CD4-positive, alpha-beta T cell (primary cell): ENCODE measurements around the gene PLCB1. TPM values are rescaled to one million over a fixed set of nuclear protein-coding genes. Genes with fewer than 3 reads are reported as not detected.

Experiments used
- ATAC-seq: fragments of 200-7000 bp; cut with Tn5 transposase; one replicate; pipeline ENCODE4 v1.10.0; 2022; ENCODE audit warnings: mild to moderate bottlenecking; ENCODE audit not compliant: poor library complexity
- CTCF ChIA-PET: fragments of 350-600 bp; sonication (Branson Sonifier 250); formaldehyde crosslinking; loops from one replicate; lab custom pipeline; 2021; ENCODE audit warnings: antibody characterized with exemption, inconsistent platforms; lab: Charles Lee
- POLR2A ChIA-PET: fragments of 350-600 bp; sonication (Branson Sonifier 250); formaldehyde crosslinking; loops from one replicate; lab custom pipeline; 2021; ENCODE audit warnings: antibody characterized with exemption, inconsistent platforms; lab: Charles Lee
- DNase-seq, 14 experiments: peaks; one replicate each; pipeline ENCODE4 v3.0.0-alpha.2; 2013 to 2020; ENCODE audit warnings: mixed read lengths in 2 of 14
- H3K27ac ChIP-seq, 2 donors: one replicate each; pipeline versions ENCODE4 v1.5.1 to v1.7.0; 2013; ENCODE audit warnings: low read length in 2 of 2, low read depth in 1 of 2, mild to moderate bottlenecking in 1 of 2
- H3K27me3 ChIP-seq, 2 experiments: 1 replicate in 1 of 2; 2 replicates in 1 of 2; pipeline versions ENCODE4 v1.6.1 to v1.7.0; 2013; ENCODE audit warnings: low read length in 2 of 2, control low read depth in 1 of 2, mild to moderate bottlenecking in 1 of 2, moderate library complexity in 1 of 2; ENCODE audit not compliant: insufficient read depth in 2 of 2, control insufficient read depth in 1 of 2
- H3K36me3 ChIP-seq: one replicate; pipeline ENCODE4 v1.6.1; 2013; ENCODE audit warnings: low read length, control low read depth; ENCODE audit not compliant: insufficient read depth
- H3K4me1 ChIP-seq: one replicate; pipeline ENCODE4 v1.6.1; 2013; ENCODE audit warnings: low read length, control low read depth; ENCODE audit not compliant: insufficient read depth
- H3K4me3 ChIP-seq: one replicate; pipeline ENCODE4 v1.5.1; 2013; ENCODE audit warnings: mild to moderate bottlenecking, low read length, moderate library complexity
- H3K9me3 ChIP-seq, 2 experiments: 1 replicate in 1 of 2; 2 replicates in 1 of 2; pipeline versions ENCODE4 v1.6.1 to v1.7.0; 2013; ENCODE audit warnings: low read length in 2 of 2, mild to moderate bottlenecking in 2 of 2, control low read depth in 1 of 2, moderate library complexity in 1 of 2; ENCODE audit not compliant: control insufficient read depth in 1 of 2, insufficient read depth in 1 of 2
- H3K27ac Mint-ChIP-seq: one replicate; pipeline ENCODE4 v1.8.0; 2020; ENCODE audit warnings: mixed read lengths
- H3K27me3 Mint-ChIP-seq: one replicate; pipeline ENCODE4 v1.8.0; 2021; ENCODE audit warnings: mixed read lengths
- H3K36me3 Mint-ChIP-seq: one replicate; pipeline ENCODE4 v1.8.0; 2021; ENCODE audit warnings: low read depth, mixed read lengths
- H3K4me1 Mint-ChIP-seq: one replicate; pipeline ENCODE4 v1.8.0; 2021; ENCODE audit warnings: low read depth, mixed read lengths
- H3K4me3 Mint-ChIP-seq: one replicate; pipeline ENCODE4 v1.8.0; 2020; ENCODE audit warnings: mild to moderate bottlenecking, mixed read lengths
- H3K9me3 Mint-ChIP-seq: one replicate; pipeline ENCODE4 v1.8.0; 2020; ENCODE audit warnings: mixed read lengths
- CTCF ChIP-seq: fragments of 200-600 bp; IDR thresholded peaks from one replicate; pipeline ENCODE4 v1.8.0; 2022; ENCODE audit warnings: antibody characterized with exemption, mild to moderate bottlenecking
- intact Hi-C, 2 experiments: fragments of 100-400 bp; cut with DNase I in 1 of 2; cut with micrococcal nuclease in 1 of 2; formaldehyde crosslinking; loops; one replicate each; pipeline versions ENCODE4 v1.15.1 to v1.9.0; 2023 to 2025; cut with DNase I, micrococcal nuclease
- total RNA-seq, 174 experiments: library from RNA in 2 of 174; stranded (reverse) in 2 of 174; gene quantifications; one replicate each; pipeline ENCODE4 v1.2.3 and lab custom pipeline; 2021 to 2026

Gene PLCB1
- total RNA-seq, 2 experiments from 2014 or later: 3.8 to 5.6 TPM

GRCh38 chr20:8317448-8317847 lies 185.4 kb downstream of the PLCB1 start:
- no peak overlapping the region for H3K4me3 ChIP-seq
- CTCF ChIA-PET: no interaction called here
- POLR2A ChIA-PET: no interaction called here
- H3K9me3 Mint-ChIP-seq: no peaks in the 10 kb centered on the region
- no peak overlapping the region for H3K27ac Mint-ChIP-seq
- DNase-seq (no peak), ATAC-seq (no peak)
- no peak overlapping the region for H3K27ac ChIP-seq
- H3K27me3 Mint-ChIP-seq: no peaks in the 10 kb centered on the region
- no peaks in the 10 kb centered on the region for H3K36me3 ChIP-seq
- no peaks in the 10 kb centered on the region for H3K27me3 ChIP-seq
- TF ChIP-seq CTCF: no peak
- no peaks in the 10 kb centered on the region for H3K36me3 Mint-ChIP-seq
- H3K4me1 Mint-ChIP-seq: no peaks in the 10 kb centered on the region
- no peaks in the 10 kb centered on the region for H3K9me3 ChIP-seq
- no peak overlapping the region for H3K4me3 Mint-ChIP-seq
- intact Hi-C loops: no loop called here
- H3K4me1 ChIP-seq: no peaks in the 10 kb centered on the region

GRCh38 chr20:8318965-8319625 lies 187.0 kb downstream of the PLCB1 start:
- H3K4me3 ChIP-seq: no peak overlapping the region
- no peaks in the 10 kb centered on the region for H3K36me3 Mint-ChIP-seq
- no peaks in the 10 kb centered on the region for H3K27me3 ChIP-seq
- CTCF ChIA-PET: no interaction called here
- H3K4me1 ChIP-seq: no peaks in the 10 kb centered on the region
- H3K9me3 ChIP-seq: no peaks in the 10 kb centered on the region
- TF ChIP-seq CTCF: no peak
- no peaks in the 10 kb centered on the region for H3K4me1 Mint-ChIP-seq
- no peaks in the 10 kb centered on the region for H3K27me3 Mint-ChIP-seq
- no peak for ATAC-seq
- POLR2A ChIA-PET: no interaction called here
- no peak overlapping the region for H3K27ac Mint-ChIP-seq
- H3K4me3 Mint-ChIP-seq: no peak overlapping the region
- H3K36me3 ChIP-seq: no peaks in the 10 kb centered on the region
- intact Hi-C loops: no loop called here
- no peak for DNase-seq
- H3K9me3 Mint-ChIP-seq: no peaks in the 10 kb centered on the region
- no peak overlapping the region for H3K27ac ChIP-seq

GRCh38 chr20:8320306-8320705 lies 188.2 kb downstream of the PLCB1 start:
- no peaks in the 10 kb centered on the region for H3K9me3 Mint-ChIP-seq
- H3K27me3 Mint-ChIP-seq: no peaks in the 10 kb centered on the region
- ATAC-seq (no peak), DNase-seq (no peak)
- Histone ChIP-seq H3K9me3 (no peaks in the 10 kb centered on the region), H3K4me1 (no peaks in the 10 kb centered on the region), H3K27me3 (no peaks in the 10 kb centered on the region), H3K36me3 (no peaks in the 10 kb centered on the region), H3K27ac (no peak overlapping the region), H3K4me3 (no peak overlapping the region)
- no peaks in the 10 kb centered on the region for H3K36me3 Mint-ChIP-seq
- no peaks in the 10 kb centered on the region for H3K4me1 Mint-ChIP-seq
- H3K4me3 Mint-ChIP-seq: no peak overlapping the region
- ChIA-PET CTCF (no interaction called here), POLR2A (no interaction called here)
- intact Hi-C loops: no loop called here
- H3K27ac Mint-ChIP-seq: no peak overlapping the region
- no peak for TF ChIP-seq CTCF
